ENCODE data around the gene FZD7. TPM values are rescaled to one million over a fixed set of nuclear protein-coding genes. Genes with fewer than 3 reads are reported as not detected.

FZD7 gene
- total RNA-seq, 4 donors from 2014 or later, result 10.1 to 23.6 (median 10.9) TPM

GRCh38 chr2:201986463-201986735, 47.3 kb upstream of the FZD7 start:
- no peak overlapping the region for H3K4me3 ChIP-seq (replicated peaks in 1 of 3)
- no peak overlapping the region for H3K27ac ChIP-seq
- TF ChIP-seq CTCF (IDR thresholded peaks at IDR 0.05), result no peak
- H3K9me3 ChIP-seq, result no peaks in the 10 kb centered on the region
- WGBS, 2 donors, result 93 to 94% methylated on average over 5 of the region's 5 CpGs
- H3K36me3 ChIP-seq, result no peaks in the 10 kb centered on the region
- DNase-seq, result no peak
- H3K27me3 ChIP-seq, result no peaks in the 10 kb centered on the region
- intact Hi-C loops (cut with DNase I), result no loop called here
- H3K4me1 ChIP-seq, result no peaks in the 10 kb centered on the region

GRCh38 chr2:201987426-201987825, 46.2 kb upstream of the FZD7 start:
- no peak overlapping the region for H3K4me3 ChIP-seq (replicated peaks in 1 of 3)
- intact Hi-C loops (cut with DNase I), result no loop called here
- H3K9me3 ChIP-seq, result no peaks in the 10 kb centered on the region
- no peak for TF ChIP-seq CTCF (IDR thresholded peaks at IDR 0.05)
- no peak for TF ChIP-seq POLR2A (IDR thresholded peaks at IDR 0.05)
- DNase-seq, result no peak
- 74 to 91% methylated on average over 2 of the region's 2 CpGs for WGBS, 2 donors
- H3K27ac ChIP-seq, result no peak overlapping the region
- H3K36me3 ChIP-seq, result no peaks in the 10 kb centered on the region
- no peaks in the 10 kb centered on the region for H3K27me3 ChIP-seq
- H3K4me1 ChIP-seq, result no peaks in the 10 kb centered on the region

DNA sequence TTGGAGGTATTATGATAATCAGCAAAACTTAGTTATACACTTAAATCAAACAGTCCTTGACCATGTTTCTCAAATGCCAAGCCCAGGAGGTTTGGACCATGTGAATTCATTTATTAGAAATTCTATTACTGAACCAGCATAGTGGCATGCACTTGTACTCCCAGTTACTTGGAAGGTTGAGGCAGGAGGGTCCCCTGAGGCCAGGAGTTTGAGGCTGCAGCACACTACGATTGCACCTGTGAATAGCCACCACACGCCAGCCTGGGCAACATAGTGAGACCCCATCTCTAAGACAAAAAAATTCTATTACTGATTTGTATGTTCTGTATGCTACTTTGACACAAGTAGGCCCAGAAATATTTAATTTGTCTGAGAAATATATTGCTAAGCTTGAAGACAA, 43.6 kb upstream of the FZD7 start:
- no peaks in the 10 kb centered on the region for H3K36me3 ChIP-seq
- H3K27ac ChIP-seq, result no peak overlapping the region
- H3K4me1 ChIP-seq, result no peaks in the 10 kb centered on the region
- H3K27me3 ChIP-seq, result no peaks in the 10 kb centered on the region
- TF ChIP-seq CTCF (IDR thresholded peaks at IDR 0.05) (no peak), POLR2A (IDR thresholded peaks at IDR 0.05) (no peak)
- intact Hi-C loops (cut with DNase I), result no loop called here
- no peaks in the 10 kb centered on the region for H3K9me3 ChIP-seq
- DNase-seq, result no peak
- H3K4me3 ChIP-seq (replicated peaks in 1 of 3), result no peak overlapping the region
- WGBS, 2 donors, result 94 to 100% methylated on average over 2 of the region's 2 CpGs

DNA sequence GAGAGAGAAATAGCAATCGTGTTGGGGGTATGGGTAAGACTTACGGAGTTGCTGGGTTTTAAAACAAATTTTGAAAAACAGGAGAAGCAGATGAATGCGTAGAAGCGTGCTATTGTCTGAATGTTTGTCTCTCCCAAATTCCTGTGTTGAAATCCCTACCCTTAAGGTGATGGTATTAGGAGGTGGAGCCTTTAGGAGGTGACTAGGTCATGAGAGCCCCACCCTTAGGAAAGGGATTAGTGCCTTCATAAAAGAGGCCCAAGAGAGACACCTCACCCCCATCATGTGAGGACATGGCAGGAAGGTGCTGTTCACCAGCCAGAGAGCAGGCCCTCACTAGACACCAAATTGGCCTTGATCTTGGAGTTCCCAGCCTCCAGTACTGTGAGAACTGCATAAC, 40.7 kb upstream of the FZD7 start:
- 89 to 96% methylated on average over 4 of the region's 4 CpGs for WGBS, 2 donors
- intact Hi-C loops (cut with DNase I), result no loop called here
- H3K27ac ChIP-seq, result no peak overlapping the region
- H3K4me1 ChIP-seq, result no peaks in the 10 kb centered on the region
- no peaks in the 10 kb centered on the region for H3K36me3 ChIP-seq
- no peak overlapping the region for H3K4me3 ChIP-seq (replicated peaks in 1 of 3)
- TF ChIP-seq POLR2A (IDR thresholded peaks at IDR 0.05) (no peak), CTCF (IDR thresholded peaks at IDR 0.05) (no peak)
- no peak for DNase-seq
- H3K27me3 ChIP-seq, result no peaks in the 10 kb centered on the region
- no peaks in the 10 kb centered on the region for H3K9me3 ChIP-seq

- no peak for TF ChIP-seq POLR2A (IDR thresholded peaks at IDR 0.05)
- no peak for TF ChIP-seq CTCF (IDR thresholded peaks at IDR 0.05)
- no peaks in the 10 kb centered on the region for H3K27me3 ChIP-seq
- no peak overlapping the region for H3K27ac ChIP-seq
- 94 to 97% methylated on average over 2 of the region's 2 CpGs for WGBS, 2 donors
- no peaks in the 10 kb centered on the region for H3K4me1 ChIP-seq
- DNase-seq, result no peak
- intact Hi-C loops (cut with DNase I), result no loop called here
- H3K4me3 ChIP-seq (replicated peaks in 1 of 3), result no peak overlapping the region
- no peaks in the 10 kb centered on the region for H3K9me3 ChIP-seq
- H3K36me3 ChIP-seq, result no peaks in the 10 kb centered on the region
Observed at GRCh38 chr2:201994973-201995638, 38.5 kb upstream of the FZD7 start.

Data from thyroid gland (tissue), 4 donors.